ENCODE results near the gene INSL3.

The INSL3 gene

GRCh38 chr19:17862711-17863519 lies 41.6 kb upstream of the INSL3 start:
- H3K4ac ChIP-seq (ENCODE audit: low read depth in 1 of 2, low read length in 2 of 2): no peak overlapping the region
- 95% methylated on average over 31 of the region's 31 CpGs for WGBS
- H2AFZ ChIP-seq (ENCODE audit: low read depth, low read length): no peak overlapping the region
- H3K27ac ChIP-seq (ENCODE audit: low read length, poor library complexity, severe bottlenecking): no peak overlapping the region
- no peak overlapping the region for H3K14ac ChIP-seq (ENCODE audit: low read length in 2 of 2)
- no peak overlapping the region for H3K4me3 ChIP-seq (ENCODE audit: insufficient read depth in 1 of 2, low read depth in 1 of 2, low read length in 2 of 2)
- H3K4me2 ChIP-seq (ENCODE audit: low read length, poor library complexity, severe bottlenecking): no peak overlapping the region
- no peak overlapping the region for H2AK5ac ChIP-seq (ENCODE audit: low read length, severe bottlenecking)
- H3K79me1 ChIP-seq (replicated peaks; ENCODE audit: low read length, poor library complexity, severe bottlenecking): no peaks in the 10 kb centered on the region
- H2BK12ac ChIP-seq (ENCODE audit: low read length in 2 of 2): no peak overlapping the region
- no peak overlapping the region for H4K91ac ChIP-seq (ENCODE audit: low read length)
- H2BK5ac ChIP-seq (ENCODE audit: low read depth, low read length, poor library complexity, severe bottlenecking): no peak overlapping the region
- H3K9me3 ChIP-seq (ENCODE audit: control insufficient read depth, low read length): no peaks in the 10 kb centered on the region
- H3K18ac ChIP-seq (ENCODE audit: low read depth in 1 of 2, low read length in 2 of 2): no peak overlapping the region
- no peak overlapping the region for H4K8ac ChIP-seq (ENCODE audit: low read length)
- peaks cover 0 to 4% of the 10 kb centered on the region in 2 experiments for H3K27me3 ChIP-seq (ENCODE audit: control insufficient read depth in 1 of 2, insufficient read depth in 1 of 2, low read length in 2 of 2)
- H3K4me1 ChIP-seq (ENCODE audit: control insufficient read depth, insufficient read depth, low read depth, low read length): peaks cover 25% of the 10 kb centered on the region
- H2BK15ac ChIP-seq (ENCODE audit: low read depth, poor library complexity, severe bottlenecking): no peak overlapping the region
- peaks cover 48 to 51% of the 10 kb centered on the region in 2 experiments for H3K36me3 ChIP-seq (ENCODE audit: control insufficient read depth in 1 of 2, insufficient read depth in 2 of 2, low read depth in 1 of 2, low read length in 2 of 2)
- H3K9ac ChIP-seq (ENCODE audit: low read length): peak overlapping the region; percentile 3
- no peak for DNase-seq
- H3K23ac ChIP-seq (ENCODE audit: low read length in 2 of 2): no peak overlapping the region
- no peak overlapping the region for H2BK120ac ChIP-seq (ENCODE audit: low read depth, low read length)

- H2BK5ac ChIP-seq (ENCODE audit: low read depth, low read length, poor library complexity, severe bottlenecking): no peak overlapping the region
- peak overlapping the region; percentile 99 for H3K9ac ChIP-seq (ENCODE audit: low read length)
- WGBS: 92% methylated on average over 23 of the region's 23 CpGs
- no peak overlapping the region for H3K14ac ChIP-seq (ENCODE audit: low read length in 2 of 2)
- H3K4ac ChIP-seq (ENCODE audit: low read depth in 1 of 2, low read length in 2 of 2): no peak overlapping the region
- H3K4me3 ChIP-seq (ENCODE audit: insufficient read depth in 1 of 2, low read depth in 1 of 2, low read length in 2 of 2): peak overlapping the region in 1 of 2 experiments; percentile 100
- peak overlapping the region; percentile 41 for H3K4me2 ChIP-seq (ENCODE audit: low read length, poor library complexity, severe bottlenecking)
- H3K23ac ChIP-seq (ENCODE audit: low read length in 2 of 2): no peak overlapping the region
- H3K27ac ChIP-seq (ENCODE audit: low read length, poor library complexity, severe bottlenecking): no peak overlapping the region
- no peak overlapping the region for H2BK15ac ChIP-seq (ENCODE audit: low read depth, poor library complexity, severe bottlenecking)
- H3K79me1 ChIP-seq (replicated peaks; ENCODE audit: low read length, poor library complexity, severe bottlenecking): no peaks in the 10 kb centered on the region
- H3K4me1 ChIP-seq (ENCODE audit: control insufficient read depth, insufficient read depth, low read depth, low read length): peaks cover 25% of the 10 kb centered on the region
- no peak overlapping the region for H2AFZ ChIP-seq (ENCODE audit: low read depth, low read length)
- no peaks in the 10 kb centered on the region for H3K27me3 ChIP-seq (ENCODE audit: control insufficient read depth in 1 of 2, insufficient read depth in 1 of 2, low read length in 2 of 2)
- no peak overlapping the region for H2AK5ac ChIP-seq (ENCODE audit: low read length, severe bottlenecking)
- H2BK12ac ChIP-seq (ENCODE audit: low read length in 2 of 2): no peak overlapping the region
- H4K8ac ChIP-seq (ENCODE audit: low read length): no peak overlapping the region
- H3K36me3 ChIP-seq (ENCODE audit: control insufficient read depth in 1 of 2, insufficient read depth in 2 of 2, low read depth in 1 of 2, low read length in 2 of 2): peaks cover 48 to 51% of the 10 kb centered on the region in 2 experiments
- no peak overlapping the region for H2BK120ac ChIP-seq (ENCODE audit: low read depth, low read length)
- no peak for DNase-seq
- no peak overlapping the region for H3K18ac ChIP-seq (ENCODE audit: low read depth in 1 of 2, low read length in 2 of 2)
- H3K9me3 ChIP-seq (ENCODE audit: control insufficient read depth, low read length): no peaks in the 10 kb centered on the region
- no peak overlapping the region for H4K91ac ChIP-seq (ENCODE audit: low read length)
These were observed 40.5 kb upstream of the INSL3 start for GRCh38 chr19:17861542-17862402.

- DNase-seq: peak; percentile 50
- Histone ChIP-seq H3K36me3 (ENCODE audit: control insufficient read depth in 1 of 2, insufficient read depth in 2 of 2, low read depth in 1 of 2, low read length in 2 of 2) (peaks cover 46 to 51% of the 10 kb centered on the region in 2 experiments), H3K27me3 (ENCODE audit: control insufficient read depth in 1 of 2, insufficient read depth in 1 of 2, low read length in 2 of 2) (no peaks in the 10 kb centered on the region), H3K23ac (ENCODE audit: low read length in 2 of 2) (peak overlapping the region in 1 of 2 experiments; percentile 14), H2AFZ (ENCODE audit: low read depth, low read length) (no peak overlapping the region), H3K4ac (ENCODE audit: low read depth in 1 of 2, low read length in 2 of 2) (peak overlapping the region in 1 of 2 experiments; percentile 14), H2BK12ac (ENCODE audit: low read length in 2 of 2) (no peak overlapping the region), H2AK5ac (ENCODE audit: low read length, severe bottlenecking) (no peak overlapping the region), H3K9me3 (ENCODE audit: control insufficient read depth, low read length) (no peaks in the 10 kb centered on the region), H2BK5ac (ENCODE audit: low read depth, low read length, poor library complexity, severe bottlenecking) (no peak overlapping the region), H4K91ac (ENCODE audit: low read length) (no peak overlapping the region), H3K14ac (ENCODE audit: low read length in 2 of 2) (no peak overlapping the region), H3K4me2 (ENCODE audit: low read length, poor library complexity, severe bottlenecking) (peak overlapping the region; percentile 80), H3K9ac (ENCODE audit: low read length) (peak overlapping the region; percentile 99), H4K8ac (ENCODE audit: low read length) (no peak overlapping the region), H3K27ac (ENCODE audit: low read length, poor library complexity, severe bottlenecking) (no peak overlapping the region), H3K4me3 (ENCODE audit: insufficient read depth in 1 of 2, low read depth in 1 of 2, low read length in 2 of 2) (peak overlapping the region; percentile 83 to 100), H2BK120ac (ENCODE audit: low read depth, low read length) (no peak overlapping the region), H2BK15ac (ENCODE audit: low read depth, poor library complexity, severe bottlenecking) (no peak overlapping the region), H3K18ac (ENCODE audit: low read depth in 1 of 2, low read length in 2 of 2) (peak overlapping the region in 1 of 2 experiments; percentile 1), H3K79me1 (replicated peaks; ENCODE audit: low read length, poor library complexity, severe bottlenecking) (no peaks in the 10 kb centered on the region), H3K4me1 (ENCODE audit: control insufficient read depth, insufficient read depth, low read depth, low read length) (peaks cover 25% of the 10 kb centered on the region)
- WGBS: 14% methylated on average over 2 of the region's 7 CpGs
These were observed 39.7 kb upstream of the INSL3 start for GRCh38 chr19:17860993-17861360.
